OCI-LY7 (cell line): ENCODE measurements around the gene RNU6-9. TPM values are rescaled to one million over a fixed set of nuclear protein-coding genes. Genes with fewer than 3 reads are reported as not detected.

Experiments used
- BruUV-seq: library from RNA; stranded (reverse); fragments of 400-500 nt; replicated peaks from 2 replicates; lab custom pipeline; 2021; lab: Mats Ljungman, UMichigan
- CTCF ChIA-PET: fragments of 300-600 bp; sonication (Branson Sonifier 250); formaldehyde crosslinking; loops from one replicate; lab custom pipeline; 2022; ENCODE audit warnings: antibody characterized with exemption; ENCODE audit not compliant: unreplicated experiment; lab: Charles Lee
- POLR2A ChIA-PET: fragments of 300-600 bp; sonication (Branson Sonifier 250); formaldehyde crosslinking; loops from one replicate; lab custom pipeline; 2022; ENCODE audit warnings: antibody characterized with exemption; lab: Charles Lee
- DNase-seq: peaks from one replicate; pipeline ENCODE4 v3.0.0-alpha.2; 2015; ENCODE audit warnings: low spot score
- H2AFZ ChIP-seq: fragments of 200-600 bp; sonication (generic), shearing (Covaris generic); 2 replicates; pipeline ENCODE4 v1.6.1; 2014; ENCODE audit warnings: mild to moderate bottlenecking, antibody characterized with exemption, low read length, moderate library complexity
- H3K27ac ChIP-seq: fragments of 200-600 bp; sonication (generic); 2 replicates; pipeline ENCODE4 v1.5.1; 2014; ENCODE audit warnings: mixed run types, low read depth, mild to moderate bottlenecking, moderate library complexity, low read length, inconsistent platforms; ENCODE audit not compliant: poor library complexity, severe bottlenecking
- H3K36me3 ChIP-seq: fragments of 200-600 bp; sonication (generic); 2 replicates; pipeline ENCODE4 v1.6.1; 2014; ENCODE audit warnings: mild to moderate bottlenecking, antibody characterized with exemption, low read length, moderate library complexity, mixed read lengths; ENCODE audit not compliant: insufficient read depth
- H3K4me1 ChIP-seq: fragments of 200-600 bp; sonication (generic); 2 replicates; pipeline ENCODE4 v1.5.1; 2014; ENCODE audit warnings: mild to moderate bottlenecking, low read length; ENCODE audit not compliant: insufficient read depth, poor library complexity, severe bottlenecking
- H3K4me2 ChIP-seq: fragments of 200-600 bp; sonication (generic); 2 replicates; pipeline ENCODE4 v1.6.1; 2014; ENCODE audit warnings: mild to moderate bottlenecking, low read length
- H3K4me3 ChIP-seq: fragments of 200-600 bp; sonication (generic); 2 replicates; pipeline ENCODE4 v1.5.1; 2014; ENCODE audit warnings: mild to moderate bottlenecking, low read depth, low read length; ENCODE audit not compliant: poor library complexity, severe bottlenecking
- H3K79me2 ChIP-seq: fragments of 200-600 bp; sonication (generic); 2 replicates; pipeline ENCODE4 v1.6.1; 2016; ENCODE audit warnings: low read depth, mild to moderate bottlenecking, low read length, moderate library complexity, mixed read lengths; ENCODE audit not compliant: insufficient read depth
- H3K9me2 ChIP-seq: fragments of 200-600 bp; sonication (generic); 2 replicates; pipeline ENCODE4 v1.6.1; 2016; ENCODE audit warnings: mild to moderate bottlenecking, low read length, mixed read lengths; ENCODE audit not compliant: insufficient read depth
- H3K9me3 ChIP-seq: fragments of 200-600 bp; sonication (generic); 2 replicates; pipeline ENCODE4 v1.6.1; 2014; ENCODE audit warnings: mild to moderate bottlenecking, mixed run types, low read length, mixed read lengths
- H4K20me1 ChIP-seq: fragments of 200-600 bp; sonication (generic); 2 replicates; pipeline ENCODE4 v1.6.1; 2014; ENCODE audit warnings: mild to moderate bottlenecking, antibody characterized with exemption, low read length, moderate library complexity, mixed read lengths; ENCODE audit not compliant: insufficient read depth
- EZH2phosphoT487 ChIP-seq: fragments of 200-600 bp; sonication (generic); IDR thresholded peaks from 2 replicates; pipeline ENCODE4 v1.6.1; 2018; ENCODE audit warnings: low read depth, borderline replicate concordance, mild to moderate bottlenecking, mixed run types, antibody characterized with exemption, low read length, moderate library complexity, mixed read lengths
- intact Hi-C: fragments of 100-400 bp; cut with micrococcal nuclease; formaldehyde crosslinking; loops from one replicate; pipeline ENCODE4 v1.10.0; 2022; ENCODE audit not compliant: unreplicated experiment
- small RNA-seq: library from RNA; depleted of rRNA; stranded (forward); fragments of <200 nt; gene quantifications from one replicate; pipeline ENCODE3, GENCODE V24; 2014
- total RNA-seq, 2 experiments: library from RNA; depleted of rRNA in 1 of 2; stranded (reverse); fragments of >200 nt in 1 of 2; shearing (Covaris generic) in 1 of 2; gene quantifications; 2 replicates each; pipeline ENCODE4 v1.2.3, GENCODE V29; 2014 to 2022
- TF ChIP-seq, protein P1 (sequence below): fragments of 200-600 bp; sonication (generic); conservative IDR thresholded peaks from 2 replicates; pipeline ENCODE4 v1.5.1; 2014; ENCODE audit warnings: mild to moderate bottlenecking, antibody characterized with exemption, low read length, moderate library complexity, mixed read lengths

Gene RNU6-9
- total RNA-seq, 2 experiments from 2014 or later: not detected

DNA sequence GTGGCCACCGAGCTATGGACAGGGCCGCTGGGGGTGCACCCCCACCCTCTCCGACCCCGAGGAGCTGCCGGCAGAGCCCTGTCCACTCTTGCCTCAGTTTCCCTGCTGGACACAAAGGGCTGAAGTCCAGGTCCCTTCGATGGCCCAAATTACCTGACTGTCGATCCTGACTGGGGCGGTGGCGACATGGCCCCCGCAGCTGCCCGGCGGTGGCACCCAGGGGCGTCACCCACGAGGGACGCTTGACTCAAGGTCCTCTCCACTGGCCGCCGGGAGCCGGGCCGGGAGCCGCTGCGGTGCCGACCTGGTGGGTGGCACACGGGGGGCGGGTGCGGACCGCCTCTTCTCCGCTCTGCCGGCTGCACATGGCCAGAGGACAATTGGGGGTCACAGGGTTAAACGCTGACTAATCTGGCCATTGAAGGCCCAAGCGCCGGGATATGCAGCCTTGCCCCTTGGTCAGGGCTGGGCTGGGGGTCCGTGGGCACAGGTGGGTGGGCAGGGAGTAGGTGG lies 48.9 kb downstream of the RNU6-9 start:
- no peak overlapping the region for H3K27ac ChIP-seq
- CTCF ChIA-PET: no interaction called here
- H2AFZ ChIP-seq: no peak overlapping the region
- no TSS peak for BruUV-seq
- no peak overlapping the region for H3K4me2 ChIP-seq
- H4K20me1 ChIP-seq: no peaks in the 10 kb centered on the region
- intact Hi-C loops: no loop called here
- DNase-seq: no peak
- POLR2A ChIA-PET: no interaction called here
- H3K9me2 ChIP-seq: no peaks in the 10 kb centered on the region
- peaks cover 4% of the 10 kb centered on the region for H3K4me1 ChIP-seq
- H3K36me3 ChIP-seq: no peaks in the 10 kb centered on the region
- no peaks in the 10 kb centered on the region for H3K9me3 ChIP-seq
- TF ChIP-seq, protein P1, sequence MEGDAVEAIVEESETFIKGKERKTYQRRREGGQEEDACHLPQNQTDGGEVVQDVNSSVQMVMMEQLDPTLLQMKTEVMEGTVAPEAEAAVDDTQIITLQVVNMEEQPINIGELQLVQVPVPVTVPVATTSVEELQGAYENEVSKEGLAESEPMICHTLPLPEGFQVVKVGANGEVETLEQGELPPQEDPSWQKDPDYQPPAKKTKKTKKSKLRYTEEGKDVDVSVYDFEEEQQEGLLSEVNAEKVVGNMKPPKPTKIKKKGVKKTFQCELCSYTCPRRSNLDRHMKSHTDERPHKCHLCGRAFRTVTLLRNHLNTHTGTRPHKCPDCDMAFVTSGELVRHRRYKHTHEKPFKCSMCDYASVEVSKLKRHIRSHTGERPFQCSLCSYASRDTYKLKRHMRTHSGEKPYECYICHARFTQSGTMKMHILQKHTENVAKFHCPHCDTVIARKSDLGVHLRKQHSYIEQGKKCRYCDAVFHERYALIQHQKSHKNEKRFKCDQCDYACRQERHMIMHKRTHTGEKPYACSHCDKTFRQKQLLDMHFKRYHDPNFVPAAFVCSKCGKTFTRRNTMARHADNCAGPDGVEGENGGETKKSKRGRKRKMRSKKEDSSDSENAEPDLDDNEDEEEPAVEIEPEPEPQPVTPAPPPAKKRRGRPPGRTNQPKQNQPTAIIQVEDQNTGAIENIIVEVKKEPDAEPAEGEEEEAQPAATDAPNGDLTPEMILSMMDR: no peak
- TF ChIP-seq EZH2phosphoT487: no peak
- no peaks in the 10 kb centered on the region for H3K79me2 ChIP-seq
- no peak overlapping the region for H3K4me3 ChIP-seq

Small RNAs within 50 kb of the gene (small RNA-seq; reads per million reads assigned to genes)
- gene RNU6-9: 0.16 reads per million

Other genes with a start within 250 kb of the RNU6-9 start
- gene RNF126, start 230.3 kb upstream of the RNU6-9 start, total RNA-seq (2014; rRNA removed; shearing (Covaris generic)): 85.8 and 98.6 TPM in 2 replicates
- 104 and 106 TPM in 2 replicates for gene RNF126, start 230.3 kb upstream of the RNU6-9 start, total RNA-seq (2022)
- gene FSTL3, start 217.1 kb upstream of the RNU6-9 start, total RNA-seq (2014; rRNA removed; shearing (Covaris generic)): 3.4 and 5.7 TPM in 2 replicates
- 6.5 and 7.3 TPM in 2 replicates for gene FSTL3, start 217.1 kb upstream of the RNU6-9 start, total RNA-seq (2022)
- gene PRSS57, start 198.0 kb upstream of the RNU6-9 start, total RNA-seq (2014; rRNA removed; shearing (Covaris generic)): not detected in 2 replicates
- not detected in 2 replicates for gene PRSS57, start 198.0 kb upstream of the RNU6-9 start, total RNA-seq (2022)
- gene PALM, start 184.5 kb upstream of the RNU6-9 start, total RNA-seq (2014; rRNA removed; shearing (Covaris generic)): 1.4 TPM in 1 of 2 replicates, not detected in the other
- 0.42 and 1.2 TPM in 2 replicates for gene PALM, start 184.5 kb upstream of the RNU6-9 start, total RNA-seq (2022)
- gene MISP, start 142.4 kb upstream of the RNU6-9 start, total RNA-seq (2014; rRNA removed; shearing (Covaris generic)): not detected in 2 replicates
- gene MISP, start 142.4 kb upstream of the RNU6-9 start, total RNA-seq (2022): 0.23 TPM in 1 of 2 replicates, not detected in the other
- gene PTBP1, start 96.0 kb upstream of the RNU6-9 start, total RNA-seq (2014; rRNA removed; shearing (Covaris generic)): 284 and 315 TPM in 2 replicates
- gene PTBP1, start 96.0 kb upstream of the RNU6-9 start, total RNA-seq (2022): 468 and 479 TPM in 2 replicates
- not detected in 2 replicates for gene PLPPR3, start 71.5 kb upstream of the RNU6-9 start, total RNA-seq (2014; rRNA removed; shearing (Covaris generic))
- gene PLPPR3, start 71.5 kb upstream of the RNU6-9 start, total RNA-seq (2022): not detected in 2 replicates
- not detected in 2 replicates for gene AZU1, start 65.6 kb upstream of the RNU6-9 start, total RNA-seq (2014; rRNA removed; shearing (Covaris generic))
- gene AZU1, start 65.6 kb upstream of the RNU6-9 start, total RNA-seq (2022): not detected in 2 replicates
- gene PRTN3, start 52.5 kb upstream of the RNU6-9 start, total RNA-seq (2014; rRNA removed; shearing (Covaris generic)): not detected in 2 replicates
- gene PRTN3, start 52.5 kb upstream of the RNU6-9 start, total RNA-seq (2022): not detected in 2 replicates
- gene ELANE, start 41.2 kb upstream of the RNU6-9 start, total RNA-seq (2014; rRNA removed; shearing (Covaris generic)): not detected in 2 replicates
- gene ELANE, start 41.2 kb upstream of the RNU6-9 start, total RNA-seq (2022): not detected in 2 replicates
- gene CFD, start 33.8 kb upstream of the RNU6-9 start, total RNA-seq (2014; rRNA removed; shearing (Covaris generic)): 0.35 TPM in 1 of 2 replicates, not detected in the other
- not detected in 2 replicates for gene CFD, start 33.8 kb upstream of the RNU6-9 start, total RNA-seq (2022)
- 12.9 and 19.1 TPM in 2 replicates for gene MED16, start 297 bp upstream of the RNU6-9 start, total RNA-seq (2014; rRNA removed; shearing (Covaris generic))
- gene MED16, start 297 bp upstream of the RNU6-9 start, total RNA-seq (2022): 54.3 and 61.4 TPM in 2 replicates
- gene R3HDM4, start 19.7 kb downstream of the RNU6-9 start, total RNA-seq (2014; rRNA removed; shearing (Covaris generic)): 39.5 and 43.5 TPM in 2 replicates
- gene R3HDM4, start 19.7 kb downstream of the RNU6-9 start, total RNA-seq (2022): 64.9 and 75.2 TPM in 2 replicates
- gene KISS1R, start 23.8 kb downstream of the RNU6-9 start, total RNA-seq (2014; rRNA removed; shearing (Covaris generic)): not detected in 2 replicates
- not detected in 2 replicates for gene KISS1R, start 23.8 kb downstream of the RNU6-9 start, total RNA-seq (2022)
- gene ARID3A, start 32.6 kb downstream of the RNU6-9 start, total RNA-seq (2014; rRNA removed; shearing (Covaris generic)): 7.9 and 9.9 TPM in 2 replicates
- 21.6 and 23.5 TPM in 2 replicates for gene ARID3A, start 32.6 kb downstream of the RNU6-9 start, total RNA-seq (2022)
- gene WDR18, start 90.9 kb downstream of the RNU6-9 start, total RNA-seq (2014; rRNA removed; shearing (Covaris generic)): 61.6 and 74.7 TPM in 2 replicates
- 38.4 and 51.4 TPM in 2 replicates for gene WDR18, start 90.9 kb downstream of the RNU6-9 start, total RNA-seq (2022)
- 0.05 TPM in 1 of 2 replicates, not detected in the other for gene GRIN3B, start 106.9 kb downstream of the RNU6-9 start, total RNA-seq (2014; rRNA removed; shearing (Covaris generic))
- gene GRIN3B, start 106.9 kb downstream of the RNU6-9 start, total RNA-seq (2022): not detected in 2 replicates
- 131 and 169 TPM in 2 replicates for gene TMEM259, start 127.6 kb downstream of the RNU6-9 start, total RNA-seq (2014; rRNA removed; shearing (Covaris generic))
- gene TMEM259, start 127.6 kb downstream of the RNU6-9 start, total RNA-seq (2022): 195 and 204 TPM in 2 replicates
- gene RNU6-2, start 128.0 kb downstream of the RNU6-9 start, total RNA-seq (2014; rRNA removed; shearing (Covaris generic)): not detected in 2 replicates
- not detected in 2 replicates for gene RNU6-2, start 128.0 kb downstream of the RNU6-9 start, total RNA-seq (2022)
- gene CNN2, start 133.1 kb downstream of the RNU6-9 start, total RNA-seq (2014; rRNA removed; shearing (Covaris generic)): 51.5 and 73.7 TPM in 2 replicates
- 126 and 127 TPM in 2 replicates for gene CNN2, start 133.1 kb downstream of the RNU6-9 start, total RNA-seq (2022)
- 22.5 and 43.3 TPM in 2 replicates for gene ABCA7, start 146.6 kb downstream of the RNU6-9 start, total RNA-seq (2014; rRNA removed; shearing (Covaris generic))
- 66.6 and 74.4 TPM in 2 replicates for gene ABCA7, start 146.6 kb downstream of the RNU6-9 start, total RNA-seq (2022)
- 132 and 135 TPM in 2 replicates for gene ARHGAP45, start 173.7 kb downstream of the RNU6-9 start, total RNA-seq (2014; rRNA removed; shearing (Covaris generic))
- 138 and 143 TPM in 2 replicates for gene ARHGAP45, start 173.7 kb downstream of the RNU6-9 start, total RNA-seq (2022)
- gene POLR2E, start 201.9 kb downstream of the RNU6-9 start, total RNA-seq (2014; rRNA removed; shearing (Covaris generic)): 153 and 165 TPM in 2 replicates
- gene POLR2E, start 201.9 kb downstream of the RNU6-9 start, total RNA-seq (2022): 160 and 193 TPM in 2 replicates
- gene GPX4, start 210.5 kb downstream of the RNU6-9 start, total RNA-seq (2014; rRNA removed; shearing (Covaris generic)): 184 and 203 TPM in 2 replicates
- 148 and 156 TPM in 2 replicates for gene GPX4, start 210.5 kb downstream of the RNU6-9 start, total RNA-seq (2022)